WTC11 (cell line): ENCODE measurements around the gene TXNRD1. TPM values are rescaled to one million over a fixed set of nuclear protein-coding genes. Genes with fewer than 3 reads are reported as not detected.

Experiments
- ATAC-seq: fragments of 200-7000 bp; cut with Tn5 transposase; 2 replicates; pipeline ENCODE4 v1.10.0; 2021; ENCODE audit warnings: mild to moderate bottlenecking, moderate library complexity
- CTCF ChIA-PET: fragments of 300-600 bp; sonication (Branson Sonifier 250); formaldehyde crosslinking; loops from one replicate; lab custom pipeline; 2021; ENCODE audit warnings: antibody characterized with exemption; lab: Charles Lee
- POLR2A ChIA-PET: fragments of 350-600 bp; sonication (Branson Sonifier 250); formaldehyde crosslinking; loops from one replicate; lab custom pipeline; 2021; ENCODE audit warnings: antibody characterized with exemption; lab: Charles Lee
- DNase-seq: peaks from one replicate; pipeline ENCODE4 v3.0.0; 2021; ENCODE audit warnings: low spot score
- H3K27ac Mint-ChIP-seq: 2 replicates; pipeline ENCODE4 v1.8.0; 2021; ENCODE audit warnings: mixed read lengths
- H3K27me3 Mint-ChIP-seq: 2 replicates; pipeline ENCODE4 v1.8.0; 2021; ENCODE audit warnings: low read depth, mild to moderate bottlenecking, moderate library complexity, mixed read lengths
- H3K36me3 Mint-ChIP-seq: 2 replicates; pipeline ENCODE4 v1.8.0; 2021; ENCODE audit warnings: mixed read lengths
- H3K4me1 Mint-ChIP-seq: 2 replicates; pipeline ENCODE4 v1.8.0; 2022; ENCODE audit warnings: mixed read lengths
- H3K4me3 Mint-ChIP-seq: 2 replicates; pipeline ENCODE4 v1.8.0; 2021; ENCODE audit warnings: mild to moderate bottlenecking, moderate library complexity, mixed read lengths
- H3K9me3 Mint-ChIP-seq: 2 replicates; pipeline ENCODE4 v1.8.0; 2021; ENCODE audit warnings: mixed read lengths
- ATF2 ChIP-seq: sonication (generic); formaldehyde crosslinking; IDR thresholded peaks from 2 replicates; pipeline ENCODE4 v1.8.1; 2022; ENCODE audit warnings: low read depth, missing genetic modification reagents, borderline replicate concordance
- ERG ChIP-seq: fragments of 250-450 bp; sonication (Bioruptor Pico); IDR thresholded peaks from 2 replicates; pipeline ENCODE4 v1.8.0; 2021; ENCODE audit warnings: mild to moderate bottlenecking
- ESRRA ChIP-seq: sonication (generic); formaldehyde crosslinking; IDR thresholded peaks from 2 replicates; pipeline ENCODE4 v1.8.1; 2022; ENCODE audit warnings: mild to moderate bottlenecking, missing genetic modification reagents, borderline replicate concordance
- FOXK1 ChIP-seq: sonication (generic); formaldehyde crosslinking; IDR thresholded peaks from 2 replicates; pipeline ENCODE4 v1.8.0; 2022; ENCODE audit warnings: mild to moderate bottlenecking, moderate library complexity, missing genetic modification reagents
- FOXP1 ChIP-seq: sonication (generic); formaldehyde crosslinking; IDR thresholded peaks from 2 replicates; pipeline ENCODE4 v1.8.0; 2022; ENCODE audit warnings: missing genetic modification reagents, mild to moderate bottlenecking, moderate library complexity, borderline replicate concordance
- GTF2I ChIP-seq: fragments of 250-450 bp; sonication (Bioruptor Pico); conservative IDR thresholded peaks from 2 replicates; pipeline ENCODE4 v1.4.0; 2021; ENCODE audit warnings: mild to moderate bottlenecking
- JUN ChIP-seq: sonication (generic); formaldehyde crosslinking; IDR thresholded peaks from 2 replicates; pipeline ENCODE4 v1.8.0; 2023; ENCODE audit warnings: mild to moderate bottlenecking, missing genetic modification reagents
- MYBL2 ChIP-seq: sonication (generic); formaldehyde crosslinking; IDR thresholded peaks from 2 replicates; pipeline ENCODE4 v1.8.1; 2023; ENCODE audit warnings: mild to moderate bottlenecking, moderate library complexity, missing genetic modification reagents
- NFE2L1 ChIP-seq: sonication (generic); formaldehyde crosslinking; IDR thresholded peaks from 2 replicates; pipeline ENCODE4 v1.8.1; 2023; ENCODE audit warnings: missing genetic modification reagents
- NR1H2 ChIP-seq: sonication (generic); formaldehyde crosslinking; IDR thresholded peaks from 2 replicates; pipeline ENCODE4 v1.9.0; 2021; ENCODE audit warnings: mild to moderate bottlenecking, moderate library complexity, missing genetic modification reagents
- NR2C2 ChIP-seq: sonication (generic); formaldehyde crosslinking; IDR thresholded peaks from 2 replicates; pipeline ENCODE4 v1.8.0; 2022; ENCODE audit warnings: mild to moderate bottlenecking, missing genetic modification reagents
- PRDM15 ChIP-seq: sonication (generic); formaldehyde crosslinking; IDR thresholded peaks from 2 replicates; pipeline ENCODE4 v1.8.0; 2022; ENCODE audit warnings: missing genetic modification reagents
- SP1 ChIP-seq: sonication (generic); formaldehyde crosslinking; conservative IDR thresholded peaks from 2 replicates; pipeline ENCODE4 v1.8.1; 2022; ENCODE audit warnings: missing genetic modification reagents
- ZNF138 ChIP-seq: sonication (generic); formaldehyde crosslinking; conservative IDR thresholded peaks from 2 replicates; pipeline ENCODE4 v1.8.1; 2022; ENCODE audit warnings: mild to moderate bottlenecking, moderate library complexity, missing genetic modification reagents
- ZNF219 ChIP-seq: sonication (generic); formaldehyde crosslinking; IDR thresholded peaks from 2 replicates; pipeline ENCODE4 v1.8.0; 2023; ENCODE audit warnings: missing genetic modification reagents, mild to moderate bottlenecking, borderline replicate concordance
- ZNF232 ChIP-seq: sonication (generic); formaldehyde crosslinking; IDR thresholded peaks from 2 replicates; pipeline ENCODE4 v1.8.0; 2022; ENCODE audit warnings: mild to moderate bottlenecking, missing genetic modification reagents
- ZNF425 ChIP-seq: fragments of 250-450 bp; sonication (Bioruptor Pico); conservative IDR thresholded peaks from 2 replicates; pipeline ENCODE4 v1.9.0; 2021; ENCODE audit warnings: mild to moderate bottlenecking
- total RNA-seq: library from RNA; stranded (reverse); gene quantifications from 3 replicates; pipeline ENCODE4 v1.2.3, GENCODE V29; 2021
- TF ChIP-seq, protein P1 (sequence below): sonication (generic); formaldehyde crosslinking; IDR thresholded peaks from 2 replicates; pipeline ENCODE4 v1.8.1; 2023; ENCODE audit warnings: mild to moderate bottlenecking, missing genetic modification reagents, moderate library complexity
- TF ChIP-seq, protein P2 (sequence below): sonication (generic); formaldehyde crosslinking; IDR thresholded peaks from 2 replicates; pipeline ENCODE4 v1.8.0; 2023; ENCODE audit warnings: mild to moderate bottlenecking, missing genetic modification reagents
- TF ChIP-seq, protein P3 (sequence below): sonication (generic); formaldehyde crosslinking; IDR thresholded peaks from 2 replicates; pipeline ENCODE4 v1.8.1; 2023; ENCODE audit warnings: mild to moderate bottlenecking, missing genetic modification reagents
- TF ChIP-seq, protein P4 (sequence below): sonication (generic); formaldehyde crosslinking; IDR thresholded peaks from 2 replicates; pipeline ENCODE4 v1.8.1; 2022; ENCODE audit warnings: mild to moderate bottlenecking, moderate library complexity, missing genetic modification reagents

Gene TXNRD1
- total RNA-seq, 1 experiment from 2014 or later: 113 TPM

GRCh38 chr12:104348283-104348993 lies 132.9 kb downstream of the TXNRD1 start:
- POLR2A ChIA-PET: no interaction called here

GRCh38 chr12:104348994-104349494 lies 133.5 kb downstream of the TXNRD1 start:
- Mint-ChIP-seq H3K4me3 (no peak overlapping the region), H3K36me3 (peaks cover 23% of the 10 kb centered on the region), H3K27me3 (no peaks in the 10 kb centered on the region), H3K4me1 (peaks cover 24% of the 10 kb centered on the region), H3K27ac (no peak overlapping the region), H3K9me3 (no peaks in the 10 kb centered on the region)
- CTCF ChIA-PET: no interaction called here
- ATAC-seq (no peak), DNase-seq (no peak)
- POLR2A ChIA-PET: no interaction called here
- TF ChIP-seq PRDM15 (CRISPR knock-in tag) (no peak), ERG (CRISPR knock-in tag) (no peak), ESRRA (CRISPR knock-in tag) (no peak), SP1 (no peak), FOXK1 (CRISPR knock-in tag) (no peak), ZNF425 (CRISPR knock-in tag) (no peak), FOXP1 (CRISPR knock-in tag) (no peak)

More at GRCh38 chr12:104348283-104348993, 132.9 kb downstream of the TXNRD1 start:
- Mint-ChIP-seq H3K36me3 (peaks cover 23% of the 10 kb centered on the region), H3K4me3 (no peak overlapping the region), H3K9me3 (no peaks in the 10 kb centered on the region), H3K27me3 (no peaks in the 10 kb centered on the region), H3K4me1 (peaks cover 24% of the 10 kb centered on the region), H3K27ac (no peak overlapping the region)
- DNase-seq (no peak), ATAC-seq (no peak)
- TF ChIP-seq MYBL2: no peak
- no peak for TF ChIP-seq ZNF138 (CRISPR knock-in tag)
- no peak for TF ChIP-seq NR2C2 (CRISPR knock-in tag)
- TF ChIP-seq, protein P1, sequence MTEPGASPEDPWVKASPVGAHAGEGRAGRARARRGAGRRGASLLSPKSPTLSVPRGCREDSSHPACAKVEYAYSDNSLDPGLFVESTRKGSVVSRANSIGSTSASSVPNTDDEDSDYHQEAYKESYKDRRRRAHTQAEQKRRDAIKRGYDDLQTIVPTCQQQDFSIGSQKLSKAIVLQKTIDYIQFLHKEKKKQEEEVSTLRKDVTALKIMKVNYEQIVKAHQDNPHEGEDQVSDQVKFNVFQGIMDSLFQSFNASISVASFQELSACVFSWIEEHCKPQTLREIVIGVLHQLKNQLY: no peak
- TF ChIP-seq SP1: no peak
- no peak for TF ChIP-seq NFE2L1 (CRISPR knock-in tag)
- TF ChIP-seq JUN (CRISPR knock-in tag): no peak
- TF ChIP-seq, protein P2, sequence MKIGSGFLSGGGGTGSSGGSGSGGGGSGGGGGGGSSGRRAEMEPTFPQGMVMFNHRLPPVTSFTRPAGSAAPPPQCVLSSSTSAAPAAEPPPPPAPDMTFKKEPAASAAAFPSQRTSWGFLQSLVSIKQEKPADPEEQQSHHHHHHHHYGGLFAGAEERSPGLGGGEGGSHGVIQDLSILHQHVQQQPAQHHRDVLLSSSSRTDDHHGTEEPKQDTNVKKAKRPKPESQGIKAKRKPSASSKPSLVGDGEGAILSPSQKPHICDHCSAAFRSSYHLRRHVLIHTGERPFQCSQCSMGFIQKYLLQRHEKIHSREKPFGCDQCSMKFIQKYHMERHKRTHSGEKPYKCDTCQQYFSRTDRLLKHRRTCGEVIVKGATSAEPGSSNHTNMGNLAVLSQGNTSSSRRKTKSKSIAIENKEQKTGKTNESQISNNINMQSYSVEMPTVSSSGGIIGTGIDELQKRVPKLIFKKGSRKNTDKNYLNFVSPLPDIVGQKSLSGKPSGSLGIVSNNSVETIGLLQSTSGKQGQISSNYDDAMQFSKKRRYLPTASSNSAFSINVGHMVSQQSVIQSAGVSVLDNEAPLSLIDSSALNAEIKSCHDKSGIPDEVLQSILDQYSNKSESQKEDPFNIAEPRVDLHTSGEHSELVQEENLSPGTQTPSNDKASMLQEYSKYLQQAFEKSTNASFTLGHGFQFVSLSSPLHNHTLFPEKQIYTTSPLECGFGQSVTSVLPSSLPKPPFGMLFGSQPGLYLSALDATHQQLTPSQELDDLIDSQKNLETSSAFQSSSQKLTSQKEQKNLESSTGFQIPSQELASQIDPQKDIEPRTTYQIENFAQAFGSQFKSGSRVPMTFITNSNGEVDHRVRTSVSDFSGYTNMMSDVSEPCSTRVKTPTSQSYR (CRISPR knock-in tag): no peak
- no peak for TF ChIP-seq GTF2I (CRISPR knock-in tag)
- no peak for TF ChIP-seq ATF2 (CRISPR knock-in tag)
- TF ChIP-seq, protein P3, sequence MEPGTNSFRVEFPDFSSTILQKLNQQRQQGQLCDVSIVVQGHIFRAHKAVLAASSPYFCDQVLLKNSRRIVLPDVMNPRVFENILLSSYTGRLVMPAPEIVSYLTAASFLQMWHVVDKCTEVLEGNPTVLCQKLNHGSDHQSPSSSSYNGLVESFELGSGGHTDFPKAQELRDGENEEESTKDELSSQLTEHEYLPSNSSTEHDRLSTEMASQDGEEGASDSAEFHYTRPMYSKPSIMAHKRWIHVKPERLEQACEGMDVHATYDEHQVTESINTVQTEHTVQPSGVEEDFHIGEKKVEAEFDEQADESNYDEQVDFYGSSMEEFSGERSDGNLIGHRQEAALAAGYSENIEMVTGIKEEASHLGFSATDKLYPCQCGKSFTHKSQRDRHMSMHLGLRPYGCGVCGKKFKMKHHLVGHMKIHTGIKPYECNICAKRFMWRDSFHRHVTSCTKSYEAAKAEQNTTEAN (CRISPR knock-in tag): no peak
- TF ChIP-seq ZNF232 (CRISPR knock-in tag): no peak
- TF ChIP-seq, protein P4, sequence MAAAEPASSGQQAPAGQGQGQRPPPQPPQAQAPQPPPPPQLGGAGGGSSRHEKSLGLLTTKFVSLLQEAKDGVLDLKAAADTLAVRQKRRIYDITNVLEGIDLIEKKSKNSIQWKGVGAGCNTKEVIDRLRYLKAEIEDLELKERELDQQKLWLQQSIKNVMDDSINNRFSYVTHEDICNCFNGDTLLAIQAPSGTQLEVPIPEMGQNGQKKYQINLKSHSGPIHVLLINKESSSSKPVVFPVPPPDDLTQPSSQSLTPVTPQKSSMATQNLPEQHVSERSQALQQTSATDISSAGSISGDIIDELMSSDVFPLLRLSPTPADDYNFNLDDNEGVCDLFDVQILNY (CRISPR knock-in tag): no peak
- TF ChIP-seq ZNF219 (CRISPR knock-in tag): no peak
- no peak for TF ChIP-seq NR1H2 (CRISPR knock-in tag)
- CTCF ChIA-PET: no interaction called here
